Measurements from ENCODE around the gene HMX3. TPM values are rescaled to one million over a fixed set of nuclear protein-coding genes. Genes with fewer than 3 reads are reported as not detected.

Gene HMX3
- total RNA-seq: not detected

DNA sequence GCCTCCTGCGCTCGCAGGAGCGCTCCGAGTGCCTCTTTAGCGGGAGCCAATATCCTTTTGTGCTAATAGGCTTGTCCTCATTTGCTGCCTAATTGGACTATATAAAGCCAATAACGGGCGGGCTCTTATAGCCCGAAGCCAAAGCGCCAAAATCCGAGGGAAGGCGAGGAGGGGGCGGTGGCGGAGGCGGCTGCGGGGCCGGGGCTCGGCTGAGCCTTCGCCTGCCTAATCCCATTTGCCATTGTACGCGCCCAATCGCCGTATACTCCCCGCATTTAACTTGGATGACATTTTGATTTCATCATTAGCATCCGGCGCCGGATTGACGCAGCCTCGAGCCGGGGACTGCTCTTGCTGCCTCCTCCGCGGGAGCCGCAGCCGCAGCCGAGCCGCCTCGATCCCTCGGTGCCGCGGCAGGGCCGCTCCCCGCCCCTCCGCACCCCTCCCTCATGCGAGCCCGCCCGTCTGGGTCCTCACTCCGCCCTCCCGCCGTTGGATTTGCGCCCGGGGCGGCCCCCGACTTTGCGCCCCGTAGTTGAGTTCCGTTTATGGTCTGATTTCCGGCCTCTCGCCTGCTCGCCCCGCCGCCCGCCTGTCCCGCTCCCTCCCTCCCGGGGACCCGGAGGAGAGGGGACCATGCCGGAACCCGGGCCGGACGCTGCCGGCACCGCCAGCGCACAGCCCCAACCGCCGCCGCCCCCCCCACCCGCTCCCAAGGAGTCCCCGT is at the start of gene HMX3:
TSS of gene HMX3 (plus strand) at position 556 of the 727 bp plus-strand sequence. CDS start at position 637, 81 bp downstream.
- no peak for DNase-seq

DNA sequence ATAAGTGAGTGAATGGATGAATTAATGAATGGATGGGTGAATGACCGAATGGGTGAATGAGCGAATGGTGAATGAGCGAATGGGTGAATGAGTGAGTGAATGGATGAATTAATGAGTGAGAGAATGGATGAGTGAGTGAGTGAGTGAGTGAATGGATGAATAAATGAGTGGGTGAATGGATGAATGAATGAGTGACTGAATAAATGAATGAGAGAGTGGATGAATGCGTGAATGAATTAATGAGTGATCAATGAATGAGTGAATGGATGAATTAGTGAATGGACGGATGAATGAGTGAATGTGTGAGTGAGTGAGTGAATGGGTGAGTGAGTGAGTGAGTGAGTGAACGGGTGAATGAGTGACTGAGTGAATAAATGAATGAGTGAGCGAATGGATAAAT is 49.5 kb upstream of the HMX3 start:
- DNase-seq: no peak

DNA sequence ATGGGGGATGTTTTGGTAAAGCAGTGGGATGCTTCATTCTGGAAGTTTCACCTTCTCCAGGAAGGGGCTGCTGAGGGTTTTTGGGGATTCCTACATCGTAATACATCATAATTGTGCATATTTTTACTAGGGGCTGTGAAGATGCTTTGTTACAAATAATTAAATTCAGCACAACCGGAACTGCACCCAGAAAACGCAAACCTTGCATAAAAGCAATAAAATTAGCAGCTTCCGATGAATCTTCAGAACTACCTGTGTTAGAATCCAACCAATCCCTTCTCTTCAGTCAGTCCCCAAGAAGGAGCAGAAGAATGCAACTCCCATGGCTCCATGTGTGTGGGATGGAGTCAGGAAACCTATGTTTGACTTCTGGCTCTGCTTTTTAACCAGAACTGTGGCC is 48.4 kb upstream of the HMX3 start:
- DNase-seq: no peak

DNA sequence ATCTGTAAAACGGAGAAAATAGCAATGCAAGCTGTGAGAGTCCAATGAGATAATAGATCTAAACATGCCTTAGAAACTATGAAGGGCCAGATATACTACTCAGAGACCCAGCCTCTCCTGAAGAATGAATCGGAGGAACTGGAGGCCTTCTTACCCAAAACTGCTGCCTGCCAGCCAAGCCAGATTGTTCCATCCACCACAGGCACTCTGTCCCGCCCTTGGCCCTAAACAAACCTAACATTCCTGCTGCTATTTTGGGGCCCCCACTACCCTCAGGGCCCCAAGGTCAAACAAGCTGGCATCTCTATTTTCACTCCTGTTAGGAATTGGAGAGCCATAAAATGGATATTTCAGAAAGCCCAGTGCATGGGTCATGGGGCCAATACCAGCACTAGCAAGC is 48.0 kb upstream of the HMX3 start:
- no peak for DNase-seq

DNA sequence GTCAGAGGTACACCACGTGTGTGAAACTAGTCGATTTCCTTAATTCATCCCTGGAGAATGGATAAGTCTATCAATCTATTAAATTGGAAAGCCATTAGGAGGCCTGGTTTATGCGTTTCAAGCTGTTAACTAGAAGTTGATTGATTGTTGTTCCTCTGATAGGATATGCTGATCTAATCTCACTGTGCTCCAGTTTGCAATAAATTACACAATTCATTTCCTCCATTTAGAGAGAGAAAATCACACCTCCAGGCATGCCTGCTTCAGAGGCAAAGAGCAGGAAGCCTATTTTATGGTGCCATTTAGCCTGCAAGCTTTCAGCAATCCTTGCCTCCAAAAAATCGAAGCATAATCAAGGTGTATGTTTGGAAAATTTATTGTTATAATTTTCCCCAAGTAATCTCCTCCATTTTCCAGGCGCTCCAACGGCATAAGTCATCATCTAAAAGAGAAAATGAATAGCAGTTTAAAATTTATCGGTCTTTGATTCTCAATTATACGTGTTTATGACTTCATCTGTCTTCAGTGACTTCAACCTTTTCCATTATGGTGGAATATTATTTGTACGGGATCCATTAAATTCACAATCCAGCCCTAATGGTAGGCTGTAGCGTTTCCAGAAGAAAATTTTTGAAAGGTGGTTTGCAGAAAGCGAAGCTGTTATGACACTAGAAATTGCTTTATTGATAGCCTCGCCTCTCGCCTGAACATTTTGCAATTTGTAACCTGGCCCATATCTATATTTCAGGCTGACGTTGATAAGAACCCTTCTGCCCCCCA is 42.9 kb upstream of the HMX3 start:
- no peak for DNase-seq

DNA sequence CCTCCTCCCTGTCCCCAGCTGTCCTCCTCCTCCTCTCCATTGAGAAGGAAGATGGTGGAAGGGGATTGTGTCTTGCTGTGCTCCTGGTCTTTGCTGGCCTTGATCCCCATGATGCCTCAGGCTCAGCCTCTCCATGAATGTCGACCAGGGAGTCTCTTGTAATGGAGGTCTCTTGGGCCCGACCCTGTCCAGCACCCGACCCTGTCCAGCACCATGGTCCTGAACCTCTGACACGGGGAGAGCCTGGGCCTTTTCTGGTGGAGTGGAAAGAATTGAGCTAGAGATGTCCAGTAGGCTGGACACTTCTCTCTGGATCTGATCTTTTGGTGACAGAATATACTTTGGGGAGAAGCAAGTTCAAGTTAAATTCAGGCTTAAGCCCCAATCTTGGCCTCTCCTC is 42.3 kb upstream of the HMX3 start:
- no peak for DNase-seq

DNA sequence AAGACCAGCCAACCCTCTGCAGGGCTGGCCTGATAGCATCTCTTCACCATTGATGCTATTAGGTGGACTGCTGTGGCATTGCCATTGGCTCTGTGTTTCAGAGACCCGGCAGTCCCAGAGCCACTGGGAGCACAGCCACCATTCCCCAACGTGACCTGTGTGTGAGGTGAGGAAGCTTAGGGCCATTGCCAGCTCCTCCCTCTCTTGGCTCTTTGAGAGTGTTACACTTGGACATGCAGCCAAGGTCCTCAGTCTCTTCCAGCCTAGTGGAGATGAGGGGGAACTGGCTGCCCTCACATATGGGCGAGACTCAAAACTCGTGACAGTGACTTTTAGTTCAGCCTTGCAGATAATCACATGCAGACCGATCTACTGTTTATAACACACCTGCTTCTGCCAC is 39.3 kb upstream of the HMX3 start:
- no peak for DNase-seq

DNA sequence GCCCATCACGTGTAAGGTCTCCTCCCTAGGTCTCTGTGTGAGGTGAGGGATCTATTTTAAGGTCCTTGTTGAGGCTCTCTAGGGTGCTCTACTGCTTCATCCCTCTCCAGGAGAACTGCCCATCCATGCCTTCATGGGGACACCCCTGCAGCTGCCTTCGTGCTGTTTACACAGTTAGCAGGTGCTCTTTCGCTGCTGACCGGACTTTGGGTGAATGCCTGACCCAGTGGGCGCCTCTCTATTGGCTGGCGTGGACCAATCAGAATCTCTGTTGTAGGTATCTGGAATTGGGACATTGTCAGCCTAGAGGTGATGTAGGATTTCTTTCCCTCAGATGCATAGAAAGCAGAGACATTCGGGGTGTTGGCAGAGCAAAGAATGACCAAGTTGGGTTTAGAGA is 38.7 kb upstream of the HMX3 start:
- no peak for DNase-seq

DNA sequence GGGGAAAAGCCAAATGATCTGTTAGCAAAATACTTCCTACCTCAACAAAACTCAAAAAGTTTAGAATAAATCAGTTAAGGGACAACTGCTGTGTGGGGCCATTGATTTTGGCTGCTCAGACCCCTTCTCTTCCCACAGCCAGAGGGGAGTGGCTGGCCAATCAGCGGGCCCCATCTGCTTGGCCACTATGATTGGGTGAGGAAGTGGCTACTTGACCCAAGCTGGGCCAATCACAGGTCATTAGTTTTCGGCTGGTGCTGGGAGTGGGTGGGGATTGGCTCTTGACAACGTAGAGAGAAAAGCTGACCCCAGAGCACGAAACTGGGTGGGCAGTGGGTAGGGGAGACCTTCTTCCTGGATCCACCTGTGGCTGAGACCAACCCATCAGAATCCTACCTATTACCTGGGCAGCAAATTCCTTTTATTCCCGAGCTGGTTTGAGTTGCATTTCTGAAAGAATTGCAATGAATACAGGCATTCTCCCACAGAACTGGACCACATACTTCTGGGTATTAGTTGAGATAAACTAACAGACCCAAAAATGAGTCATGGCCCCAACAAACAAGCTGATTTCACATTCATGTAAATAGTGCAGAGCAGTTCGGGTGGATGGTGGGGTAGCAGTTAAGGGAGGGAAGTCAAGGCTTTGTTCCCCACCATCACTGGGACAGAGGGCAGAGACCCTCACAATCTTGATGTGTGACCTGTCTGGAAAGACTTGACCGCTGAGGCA is 35.6 kb upstream of the HMX3 start:
- DNase-seq: no peak

DNA sequence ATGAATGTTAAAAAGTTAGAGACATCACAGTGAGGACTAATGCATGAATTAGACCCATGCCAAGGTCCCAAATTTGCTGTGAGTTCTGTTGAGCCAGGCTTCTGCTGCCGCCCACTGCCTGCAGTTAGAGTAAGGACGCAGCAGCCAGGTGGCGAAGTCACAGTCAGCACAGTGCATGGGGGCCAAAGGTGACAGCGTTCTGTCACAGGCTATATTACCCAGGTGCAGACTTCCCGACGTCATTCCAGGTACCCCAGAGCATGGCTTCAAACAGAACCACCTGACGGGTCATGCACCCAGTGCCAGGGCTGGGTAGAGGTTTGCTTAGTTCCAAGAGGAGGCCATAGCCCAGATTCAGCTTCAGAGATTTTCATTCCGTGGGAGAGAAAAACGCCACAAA is 33.9 kb upstream of the HMX3 start:
- no peak for DNase-seq

DNA sequence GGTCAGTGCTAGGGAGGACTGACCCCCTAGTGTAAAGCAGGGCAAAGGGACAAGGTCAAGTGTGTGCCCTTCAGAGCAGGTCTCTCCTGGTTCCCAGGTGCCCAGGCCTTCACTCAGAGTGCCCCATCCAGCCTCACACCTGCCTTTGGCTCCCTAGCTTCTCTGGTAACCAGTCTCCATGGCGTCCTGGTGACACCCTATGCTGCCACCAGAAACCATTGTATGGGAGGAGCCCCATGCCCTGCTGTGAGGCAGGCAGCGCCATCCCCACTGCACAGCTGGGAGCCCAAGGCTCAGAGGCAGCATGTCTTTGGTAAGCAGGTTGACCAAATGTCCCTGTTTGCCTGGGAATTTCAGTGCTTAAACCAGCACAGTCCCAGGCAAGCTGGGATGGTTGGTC is 33.1 kb upstream of the HMX3 start:
- no peak for DNase-seq

DNA sequence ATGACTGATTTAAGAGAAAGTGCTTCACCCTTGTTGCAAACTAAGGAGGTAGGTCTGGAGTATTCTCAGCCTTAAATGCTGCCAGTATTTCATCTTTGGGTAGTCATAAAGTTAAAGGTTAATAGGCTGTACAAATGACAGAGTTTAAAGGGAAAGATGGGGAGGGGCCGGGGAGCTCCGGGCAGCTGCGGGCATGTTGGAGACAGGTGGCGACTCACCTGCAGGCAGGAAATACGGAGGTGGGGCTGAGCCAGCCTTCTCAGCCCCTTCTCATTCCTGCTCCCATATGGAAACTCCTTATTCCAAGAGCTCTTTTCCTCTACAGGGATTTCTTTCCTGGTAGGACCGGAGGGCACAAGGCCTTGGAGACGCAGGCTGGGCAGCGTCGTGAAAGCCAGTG is 31.8 kb upstream of the HMX3 start:
- DNase-seq: no peak

DNA sequence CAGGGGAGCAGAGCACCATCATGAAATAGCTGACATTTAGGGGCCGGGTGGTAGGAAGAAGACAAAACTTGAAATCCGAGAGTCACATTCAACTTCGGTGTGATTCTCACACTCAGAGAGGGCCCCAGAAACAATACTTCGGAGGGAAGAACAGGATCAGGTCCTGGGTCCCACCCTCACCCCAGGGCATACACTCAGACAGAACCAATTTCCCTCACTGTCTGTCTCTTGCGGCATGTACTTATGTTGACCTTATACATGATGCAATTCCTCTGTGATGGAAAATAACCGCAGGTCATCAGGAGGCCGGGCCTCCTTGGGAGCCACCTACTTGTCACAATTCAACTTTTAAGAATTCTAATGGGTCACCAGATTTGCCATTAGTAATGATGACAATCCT is 26.3 kb upstream of the HMX3 start:
- no peak for DNase-seq

DNA sequence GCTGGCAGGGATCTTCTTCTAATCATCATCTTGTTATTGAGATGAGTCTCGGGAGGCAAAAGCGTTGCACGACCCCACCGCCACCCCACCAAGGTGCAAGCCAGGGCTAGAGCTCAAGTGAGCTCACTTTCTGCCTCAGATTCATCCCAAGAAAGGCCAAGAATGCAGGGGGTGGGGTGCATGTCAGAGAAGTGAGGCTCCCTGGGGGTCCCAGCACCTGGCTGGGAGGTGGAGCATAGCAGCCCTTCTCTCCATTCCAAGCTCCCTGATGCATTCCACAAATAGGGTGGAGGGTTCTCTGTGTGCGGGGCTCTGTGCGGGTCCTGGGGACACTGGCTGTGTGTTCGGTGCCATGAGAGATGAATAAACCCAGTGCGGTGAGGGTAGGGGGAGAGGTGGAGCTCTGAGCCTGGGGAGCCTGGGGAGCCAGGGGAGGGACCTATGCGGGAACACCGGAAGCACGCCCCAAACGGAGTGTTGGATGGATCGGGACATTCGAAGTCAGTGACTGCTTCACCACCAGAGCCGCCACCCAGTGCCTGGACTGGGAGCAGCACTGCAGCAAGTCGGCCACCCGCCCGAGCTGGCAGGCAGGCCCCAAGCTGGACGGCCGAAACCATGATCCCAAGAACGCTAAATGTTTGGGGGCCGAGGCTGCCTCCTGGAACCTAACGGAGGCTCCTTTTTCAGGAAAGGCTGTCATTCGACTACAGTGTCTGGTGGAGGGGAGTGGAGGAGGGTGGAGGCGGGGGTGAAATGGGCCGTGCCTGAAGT is 17.9 kb upstream of the HMX3 start:
- peak; percentile 7 for DNase-seq

DNA sequence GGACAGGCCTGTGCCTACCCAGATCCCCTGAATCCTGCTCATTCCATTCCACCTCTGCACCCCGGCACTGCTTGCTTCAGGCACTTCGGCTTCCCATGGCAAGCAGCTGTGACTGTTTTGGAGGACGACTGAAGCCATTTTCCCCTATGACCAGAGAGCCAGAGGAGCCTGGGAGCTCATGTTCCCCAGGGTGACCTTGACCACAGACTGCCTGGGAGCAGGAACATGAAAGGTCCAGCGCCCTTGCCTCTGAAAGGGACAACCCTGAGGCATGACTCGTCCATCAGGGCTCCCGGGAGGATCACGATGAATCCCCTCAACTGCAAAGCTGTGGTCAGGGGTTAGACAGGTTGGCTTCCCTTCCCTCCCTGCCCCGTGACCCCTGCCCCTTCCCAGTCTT is 16.7 kb upstream of the HMX3 start:
- DNase-seq: no peak

DNA sequence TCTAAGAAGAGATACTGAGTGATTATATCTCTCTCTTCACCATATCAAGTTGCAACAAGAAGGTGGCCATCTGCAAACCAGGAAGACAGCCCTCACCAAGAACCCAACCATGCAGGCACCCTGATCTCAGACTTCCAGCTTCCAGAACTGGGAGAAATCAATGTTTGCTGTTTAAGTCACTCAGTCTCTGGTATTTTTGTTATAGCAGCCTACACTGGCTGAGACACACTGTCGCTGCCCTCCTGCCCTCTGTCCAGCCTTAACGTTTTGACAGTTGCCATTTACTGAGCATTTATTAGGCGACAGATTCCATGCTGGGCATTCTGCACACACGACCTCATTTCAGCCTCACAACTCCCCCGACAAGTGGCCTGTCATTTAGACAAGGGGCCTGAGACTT is 9.5 kb upstream of the HMX3 start:
- DNase-seq: no peak

DNA sequence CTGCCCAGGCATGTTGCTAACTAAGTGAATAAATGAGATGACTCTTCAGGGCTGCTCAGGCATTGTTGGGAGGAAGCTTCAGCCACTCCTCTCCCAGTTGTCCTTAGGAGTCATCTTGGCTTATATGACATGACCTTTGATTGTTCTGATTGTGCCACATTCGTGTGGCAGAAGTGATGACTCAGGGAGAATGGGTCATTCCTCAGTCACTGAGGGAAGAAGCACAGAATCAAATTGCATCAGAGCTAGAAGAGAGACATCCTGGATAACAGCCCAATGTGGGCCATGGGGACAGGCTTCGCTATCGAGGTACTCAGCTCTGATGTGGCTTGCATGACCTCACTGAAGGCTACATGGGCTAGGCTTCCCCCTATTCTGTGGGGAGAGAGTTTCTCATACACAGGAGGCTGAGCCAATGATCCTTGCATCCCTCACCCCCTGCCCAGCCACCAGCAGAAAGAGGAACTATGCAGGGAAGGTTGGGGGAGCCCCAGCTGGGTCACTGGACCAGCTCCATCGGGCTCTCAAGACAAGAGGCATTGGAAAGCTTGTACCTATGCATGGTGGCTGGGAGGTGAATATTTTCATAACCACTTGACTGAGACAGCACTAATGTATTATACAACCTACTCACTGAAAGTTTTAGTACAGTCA is 6.0 kb upstream of the HMX3 start:
- DNase-seq: no peak

DNA sequence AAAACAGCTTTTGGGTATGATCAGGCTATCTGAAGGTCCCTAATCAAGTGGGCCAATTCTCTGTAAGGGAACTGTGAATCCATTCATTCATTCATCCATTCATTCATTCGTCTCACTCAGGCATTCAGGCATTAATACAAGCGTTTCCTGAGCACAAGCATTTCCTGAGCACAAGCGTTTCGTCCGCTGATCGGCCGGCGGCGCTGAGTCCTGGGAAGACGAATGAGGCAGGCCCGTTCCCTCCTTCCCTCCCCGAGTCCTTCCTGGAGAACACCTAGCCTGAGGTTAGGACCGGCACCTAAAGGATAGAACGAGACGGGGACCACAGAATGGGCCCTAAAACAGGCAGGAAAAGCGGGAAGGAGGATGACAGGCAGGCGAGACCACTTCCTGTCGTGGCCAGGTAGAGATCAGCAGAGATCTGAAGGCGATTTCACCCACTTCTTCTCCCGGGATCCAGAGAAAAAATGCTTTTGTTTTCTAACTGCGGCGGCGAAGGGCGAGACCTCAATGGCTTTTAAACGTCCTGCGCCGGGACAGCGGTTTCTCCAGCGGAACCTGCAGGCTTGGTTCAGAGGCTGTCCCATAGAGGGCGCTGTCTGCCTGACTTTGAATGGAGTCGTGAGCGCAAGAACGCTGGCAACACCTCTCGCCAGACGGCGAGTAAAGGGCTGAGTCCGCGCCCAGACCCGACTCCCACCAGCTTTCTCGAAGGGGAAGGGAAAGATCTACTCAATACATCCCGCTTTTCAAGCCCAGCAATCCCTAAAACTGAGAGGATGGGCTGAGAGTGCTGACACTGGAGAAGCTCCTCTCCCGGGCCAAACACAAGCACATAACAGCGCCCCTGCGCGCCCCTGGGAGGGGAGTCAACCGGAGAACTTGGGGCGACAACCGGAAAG is 2.9 kb upstream of the HMX3 start:
- peak; percentile 93 for DNase-seq

DNA sequence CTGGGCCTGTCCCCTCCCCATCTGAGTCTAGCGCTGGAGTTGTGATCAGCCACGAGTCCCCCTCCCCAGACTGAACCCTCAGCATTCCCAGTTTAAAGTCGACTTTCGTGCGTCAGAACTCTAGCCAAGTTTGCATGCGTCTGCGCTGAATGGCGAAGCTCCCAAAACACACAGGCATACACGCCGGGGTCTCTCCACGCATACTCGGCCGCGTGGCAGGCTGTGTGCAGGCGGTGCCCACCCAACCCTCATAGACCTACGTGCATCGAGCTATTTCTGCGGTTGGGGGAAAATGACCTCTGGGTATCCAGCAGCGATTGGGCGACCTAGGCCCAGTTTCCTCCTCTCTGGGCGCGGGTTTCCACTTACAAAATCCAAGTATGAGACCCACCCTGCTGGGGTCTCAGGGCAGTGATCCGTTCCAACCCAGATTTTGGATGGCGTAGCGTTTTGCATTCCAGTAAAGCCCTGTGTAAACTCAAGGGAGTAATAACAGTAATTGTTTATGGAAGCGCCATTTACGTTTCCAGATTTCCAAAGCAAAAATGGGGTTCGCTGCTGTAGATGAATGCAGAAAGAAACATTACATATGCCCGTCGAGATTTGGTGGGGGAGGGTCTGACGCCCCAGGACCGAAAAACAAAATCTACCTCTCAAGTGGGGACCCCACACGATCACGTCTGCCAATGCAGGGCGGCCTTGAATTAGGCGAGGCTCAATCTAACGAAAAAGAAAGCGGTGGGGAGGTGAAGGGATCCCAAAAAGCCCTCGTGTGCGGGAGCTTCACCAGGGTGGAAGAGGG is 2.0 kb upstream of the HMX3 start:
- DNase-seq: no peak

DNA sequence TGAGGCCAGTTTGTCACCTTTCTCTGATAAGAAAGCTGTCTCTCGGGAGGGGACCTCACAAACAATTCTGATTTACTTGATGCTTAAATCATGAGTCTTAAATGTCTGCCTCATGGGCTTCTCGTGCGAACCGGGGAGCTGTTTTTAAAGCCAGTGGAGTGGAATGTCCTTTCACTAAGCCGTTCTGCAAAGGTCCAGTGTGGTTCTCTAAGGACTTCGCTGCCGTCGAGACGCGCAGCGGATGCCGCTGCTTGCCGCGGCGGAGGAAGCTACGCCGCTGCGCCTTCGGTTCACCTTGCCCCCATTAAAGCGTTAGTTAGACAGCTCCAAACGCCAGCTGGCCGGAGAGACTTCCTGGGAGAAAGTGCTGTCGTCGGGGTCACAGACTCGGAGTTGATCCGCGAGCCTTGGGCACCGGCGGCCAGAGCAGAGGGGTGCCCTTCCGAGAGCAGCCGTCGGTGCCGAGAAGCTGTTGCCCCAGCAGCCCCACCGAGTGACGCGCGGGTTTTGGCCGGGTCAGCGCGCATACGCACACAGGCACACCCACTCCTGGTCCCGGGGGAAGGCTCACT is 1.3 kb upstream of the HMX3 start:
- DNase-seq: no peak

All from tongue (tissue), 2 donors.